ENCODE measurements around the gene TTLL9. TPM values are rescaled to one million over a fixed set of nuclear protein-coding genes. Genes with fewer than 3 reads are reported as not detected.

The TTLL9 gene
- total and polyA plus RNA-seq, 2 donors (not counting 1 experiment from before 2014, with no cell fraction given): 0.74 to 0.76 TPM

- no peak for ATAC-seq (ENCODE audit: low read depth)
- Mint-ChIP-seq H3K27me3 (peaks cover 13% of the 10 kb centered on the region), H3K4me1 (peaks cover 8% of the 10 kb centered on the region), H3K27ac (no peak within 1 kb of the TSS), H3K4me3 (no peak within 1 kb of the TSS), H3K9me3 (ENCODE audit: insufficient read depth) (no peaks in the 10 kb centered on the region)
- WGBS (ENCODE audit: insufficient coverage): 92% methylated on average over 17 of the region's 21 CpGs
- intact Hi-C loops (cut with micrococcal nuclease): no loop called here
- ChIA-PET POLR2A (no interaction called here), CTCF (interaction anchor here (0.6 to 2.8 kb wide), 5 partner anchors 10 to 98 kb away, joined by 3 to 12 read pairs (median 3); no protein-coding TSS in a partner anchor)
- no peak within 1 kb of the TSS for H2AFZ ChIP-seq (ENCODE audit: insufficient read depth, low read depth, low read length, poor library complexity, severe bottlenecking)
- DNase-seq: no peak
- H3K79me2 ChIP-seq (ENCODE audit: control insufficient read depth, insufficient read depth, low read length): no peaks in the 10 kb centered on the region
- no peak within 1 kb of the TSS for H3K4me3 ChIP-seq (ENCODE audit: control extremely low read depth in 1 of 5, extremely low read depth in 1 of 5, insufficient read depth in 1 of 5, low read depth in 2 of 5, low read length in 4 of 5)
- TF ChIP-seq CTCF (IDR thresholded peaks at IDR 0.05) (no peak), EZH2 (IDR thresholded peaks at IDR 0.05; ENCODE audit: borderline replicate concordance, insufficient read depth, low read depth, low read length, poor library complexity, severe bottlenecking) (no peak)
- H3K9ac ChIP-seq (ENCODE audit: low read length): no peak within 1 kb of the TSS
- peaks cover 0 to 3% (median 0%) of the 10 kb centered on the region in 4 experiments for H3K27me3 ChIP-seq (replicated peaks in 1 of 4; ENCODE audit: control extremely low read depth in 1 of 4, control insufficient read depth in 3 of 4, insufficient read depth in 4 of 4, low read length in 3 of 4)
- H3K36me3 ChIP-seq (replicated peaks in 1 of 2; ENCODE audit: control extremely low read depth in 1 of 2, control insufficient read depth in 1 of 2, extremely low read depth in 1 of 2, insufficient read depth in 2 of 2, low read length in 1 of 2): no peaks in the 10 kb centered on the region
- H4K20me1 ChIP-seq (ENCODE audit: control insufficient read depth, insufficient read depth, low read length, poor library complexity, severe bottlenecking): no peaks in the 10 kb centered on the region
- H3K4me2 ChIP-seq (replicated peaks; ENCODE audit: low read depth, low read length, poor library complexity, severe bottlenecking): no peak within 1 kb of the TSS
- H3K4me1 ChIP-seq (ENCODE audit: control insufficient read depth in 2 of 2, insufficient read depth in 2 of 2, low read length in 2 of 2): peaks cover 0 to 6% of the 10 kb centered on the region in 2 donors
- H3K9me3 ChIP-seq (ENCODE audit: control extremely low read depth in 1 of 3, control insufficient read depth in 2 of 3, insufficient read depth in 1 of 3, low read length in 2 of 3): no peaks in the 10 kb centered on the region
- H3K27ac ChIP-seq (ENCODE audit: low read length in 2 of 2): no peak within 1 kb of the TSS
These were observed 25.1 kb upstream of the TTLL9 start, which contains the start of gene FOXS1 for GRCh38 chr20:31845300-31845863. Gene FOXS1 (minus strand): TSS chr20:31845604. CDS start chr20:31845542, 62 bp downstream.

- no peaks in the 10 kb centered on the region for H3K9me3 Mint-ChIP-seq (ENCODE audit: insufficient read depth)
- CTCF ChIA-PET: interaction anchor here (0.7 to 3.1 kb wide), 21 partner anchors 9 to 245 kb away, joined by 3 to 31 read pairs (median 5); partner anchors contain the start of genes DUSP15, MYLK2, PDRG1 and TTLL9
These were observed 23.7 kb upstream of the TTLL9 start for GRCh38 chr20:31846793-31847138.

More at GRCh38 chr20:31846793-31847138, 23.7 kb upstream of the TTLL9 start:
- H3K4me2 ChIP-seq (replicated peaks; ENCODE audit: low read depth, low read length, poor library complexity, severe bottlenecking): no peak overlapping the region
- Mint-ChIP-seq H3K27ac (no peak overlapping the region), H3K4me1 (peaks cover 8% of the 10 kb centered on the region), H3K4me3 (no peak overlapping the region), H3K27me3 (peaks cover 23% of the 10 kb centered on the region)
- H3K4me3 ChIP-seq (ENCODE audit: control extremely low read depth in 1 of 5, extremely low read depth in 1 of 5, insufficient read depth in 1 of 5, low read depth in 2 of 5, low read length in 4 of 5): no peak overlapping the region
- peaks cover 0 to 13% (median 2%) of the 10 kb centered on the region in 4 experiments for H3K27me3 ChIP-seq (replicated peaks in 1 of 4; ENCODE audit: control extremely low read depth in 1 of 4, control insufficient read depth in 3 of 4, insufficient read depth in 4 of 4, low read length in 3 of 4)
- POLR2A ChIA-PET: no interaction called here
- H4K20me1 ChIP-seq (ENCODE audit: control insufficient read depth, insufficient read depth, low read length, poor library complexity, severe bottlenecking): no peaks in the 10 kb centered on the region
- intact Hi-C loops (cut with micrococcal nuclease): loop anchor here (1.0 kb wide), 1 partner anchor 24 kb away; no protein-coding TSS in a partner anchor
- no peak for TF ChIP-seq EZH2 (IDR thresholded peaks at IDR 0.05; ENCODE audit: borderline replicate concordance, insufficient read depth, low read depth, low read length, poor library complexity, severe bottlenecking)
- TF ChIP-seq CTCF (IDR thresholded peaks at IDR 0.05): peak; percentile 56
- DNase-seq (no peak), ATAC-seq (ENCODE audit: low read depth) (no peak)
- no CpG with 5 or more reads among the region's 3 CpGs for WGBS (ENCODE audit: insufficient coverage)
- no peak overlapping the region for H2AFZ ChIP-seq (ENCODE audit: insufficient read depth, low read depth, low read length, poor library complexity, severe bottlenecking)
- H3K36me3 ChIP-seq (replicated peaks in 1 of 2; ENCODE audit: control extremely low read depth in 1 of 2, control insufficient read depth in 1 of 2, extremely low read depth in 1 of 2, insufficient read depth in 2 of 2, low read length in 1 of 2): no peaks in the 10 kb centered on the region
- H3K79me2 ChIP-seq (ENCODE audit: control insufficient read depth, insufficient read depth, low read length): no peaks in the 10 kb centered on the region
- H3K27ac ChIP-seq (ENCODE audit: low read length in 2 of 2): no peak overlapping the region
- H3K9me3 ChIP-seq (ENCODE audit: control extremely low read depth in 1 of 3, control insufficient read depth in 2 of 3, insufficient read depth in 1 of 3, low read length in 2 of 3): no peaks in the 10 kb centered on the region
- no peak overlapping the region for H3K9ac ChIP-seq (ENCODE audit: low read length)
- peaks cover 0 to 6% of the 10 kb centered on the region in 2 donors for H3K4me1 ChIP-seq (ENCODE audit: control insufficient read depth in 2 of 2, insufficient read depth in 2 of 2, low read length in 2 of 2)

All from B cell (primary cell).